GM21529 (cell line): ENCODE data around the gene GFRA3.
"Not testable (repeated sequence)": the region's sequence is repeated elsewhere in the genome, so short reads cannot be mapped to it uniquely, and the experiment has no call there.

Experiments
- ATAC-seq: cut with Tn5 transposase; IDR thresholded peaks from one replicate; pipeline ENCODE4 v1.9.1; 2021; ENCODE audit not compliant: unreplicated experiment

The GFRA3 gene

DNA sequence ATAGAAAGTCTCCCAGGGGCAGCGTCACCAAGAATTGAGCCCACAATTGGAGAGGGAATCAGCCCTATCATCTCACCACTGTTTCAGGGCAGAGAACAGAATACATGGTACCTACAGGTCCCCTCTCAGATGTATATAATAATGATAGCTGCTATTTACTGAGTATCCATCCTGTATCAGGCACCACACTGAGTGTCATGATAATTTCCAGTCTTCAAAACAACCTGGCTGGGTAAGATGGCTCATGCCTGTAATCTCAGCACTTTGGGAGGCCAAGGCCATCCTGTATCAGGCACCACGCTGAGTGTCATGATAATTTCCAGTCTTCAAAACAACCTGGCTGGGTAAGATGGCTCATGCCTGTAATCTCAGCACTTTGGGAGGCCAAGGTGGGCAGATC is 26.6 kb downstream of the GFRA3 start:
- ATAC-seq, result not testable (repeated sequence)

DNA sequence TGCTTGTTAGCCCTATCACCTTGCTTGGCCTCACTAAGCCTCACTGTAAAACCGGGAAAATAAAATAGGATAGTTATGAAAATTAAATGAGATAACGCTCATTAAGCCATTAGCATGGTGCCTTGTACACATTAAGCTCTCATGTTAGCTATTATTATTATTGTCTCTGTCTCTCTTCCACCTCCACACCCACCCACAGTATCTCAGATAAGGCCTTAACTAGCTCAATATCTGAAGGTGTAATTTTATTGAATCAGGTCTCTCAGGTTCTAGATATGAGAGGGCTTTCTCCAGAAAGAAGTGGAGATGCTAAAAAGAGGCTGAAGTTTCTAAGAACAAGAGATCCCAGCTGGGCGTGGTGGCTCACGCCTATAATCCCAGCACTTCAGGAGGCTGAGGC is 27.6 kb downstream of the GFRA3 start:
- no peak for ATAC-seq

GRCh38 chr5:138246334-138246733 is 28.1 kb downstream of the GFRA3 start:
- no peak for ATAC-seq

- no peak for ATAC-seq
Measured at GRCh38 chr5:138245717-138246116, 28.7 kb downstream of the GFRA3 start.

DNA sequence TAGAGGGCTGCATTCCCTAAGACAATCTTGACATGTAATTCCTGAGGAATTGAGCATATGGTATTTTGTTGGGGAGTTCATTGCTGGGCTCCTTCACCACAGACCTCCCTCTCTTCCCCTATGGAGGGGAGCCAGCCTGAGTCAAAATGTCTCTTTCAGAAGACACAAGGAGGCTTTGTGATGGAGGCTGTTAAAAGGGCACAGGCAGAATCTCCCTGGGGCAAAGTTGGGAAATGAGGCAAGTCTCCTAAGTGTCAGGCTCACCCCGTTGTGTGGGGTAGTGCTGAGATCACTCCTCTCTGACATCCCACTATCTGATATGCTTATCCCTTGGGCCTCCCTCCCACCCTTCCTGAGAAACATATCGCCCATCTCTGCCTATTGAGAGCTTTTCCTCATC is 30.6 kb downstream of the GFRA3 start:
- ATAC-seq, result no peak

GRCh38 chr5:138241688-138242571 is 32.5 kb downstream of the GFRA3 start:
- ATAC-seq, result no peak

DNA sequence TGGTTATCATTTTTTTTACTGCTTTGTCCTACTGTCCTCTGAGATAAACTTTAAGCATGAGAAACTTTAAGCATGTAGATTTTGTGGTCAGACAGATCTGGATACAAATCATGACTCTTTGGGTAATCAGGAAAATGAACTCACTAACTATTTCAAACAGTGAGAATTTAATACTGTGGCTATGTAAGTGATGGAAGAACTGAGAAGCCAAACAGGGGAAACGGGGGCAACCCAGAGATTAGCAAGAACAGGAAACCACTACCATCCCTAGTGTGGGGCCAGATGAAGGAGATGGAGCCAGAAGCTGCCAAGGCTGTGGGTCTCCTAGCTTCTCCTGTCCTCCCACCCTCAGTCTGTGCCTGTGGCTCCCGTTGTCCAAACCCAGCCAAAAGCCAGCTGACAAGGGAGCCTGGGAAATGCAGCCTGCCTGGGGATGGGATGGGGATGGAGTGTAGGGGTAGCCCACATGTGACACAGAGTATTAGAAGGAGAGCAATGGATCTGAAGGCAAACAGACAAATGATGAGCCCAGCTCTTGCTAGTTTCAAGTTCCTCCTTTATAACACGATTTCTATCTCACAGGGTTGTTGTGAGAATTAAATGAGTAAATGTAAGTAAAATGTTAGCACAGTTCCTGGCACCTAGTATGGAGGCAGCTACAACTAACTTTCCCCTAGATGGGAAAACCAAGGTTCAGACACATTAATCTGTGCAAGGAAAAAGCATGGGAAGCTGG is 33.6 kb downstream of the GFRA3 start:
- ATAC-seq, result no peak

DNA sequence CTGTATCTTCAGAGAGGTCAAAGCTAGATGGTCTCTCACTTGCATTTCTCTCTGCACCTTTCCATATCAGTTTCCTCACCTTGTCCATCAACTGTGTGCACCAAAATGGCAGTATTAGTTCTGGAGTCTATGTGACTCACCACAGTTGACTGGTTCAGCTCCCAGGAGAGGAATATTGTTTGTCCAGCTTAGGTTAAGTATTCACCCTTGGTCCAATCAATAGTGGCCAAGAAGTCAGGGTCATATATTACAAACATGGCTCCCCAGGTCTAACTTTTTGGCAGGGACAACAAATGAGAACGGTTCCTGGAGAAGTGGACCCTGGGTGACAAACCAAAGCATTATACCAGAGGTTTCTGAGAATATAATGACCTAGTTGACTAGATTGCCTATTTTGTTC is 36.4 kb downstream of the GFRA3 start:
- ATAC-seq, result no peak

GRCh38 chr5:138234651-138235050 is 39.8 kb downstream of the GFRA3 start:
- no peak for ATAC-seq

- ATAC-seq, result no peak
Measured at GRCh38 chr5:138233280-138233679, 41.1 kb downstream of the GFRA3 start.

- ATAC-seq, result no peak
Measured at GRCh38 chr5:138230981-138231589, 43.3 kb downstream of the GFRA3 start.

- no peak for ATAC-seq
Measured at GRCh38 chr5:138230261-138230660, 44.2 kb downstream of the GFRA3 start.

- no peak for ATAC-seq
Measured at GRCh38 chr5:138229387-138229786, 45.0 kb downstream of the GFRA3 start.

GRCh38 chr5:138226910-138227309 is 47.5 kb downstream of the GFRA3 start:
- ATAC-seq, result no peak

DNA sequence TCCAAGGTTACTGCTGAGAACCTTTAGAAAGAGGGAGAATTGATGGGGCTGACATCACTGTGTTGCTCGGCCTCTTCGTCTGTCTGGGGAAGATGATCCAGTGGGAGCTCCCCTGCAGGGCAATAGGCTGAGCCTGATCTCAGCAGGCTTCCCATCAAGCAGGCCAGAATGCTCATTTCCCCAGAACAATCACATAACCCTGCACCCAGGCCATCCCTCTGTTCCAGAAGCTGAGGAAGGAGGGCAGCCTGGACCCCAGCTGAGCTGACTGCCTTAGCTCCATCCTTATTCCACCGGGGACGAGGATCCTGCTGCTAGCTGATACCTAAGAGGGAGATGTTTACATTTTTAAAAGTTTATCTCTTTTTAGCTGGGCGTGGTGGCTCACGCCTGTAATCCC is 49.7 kb downstream of the GFRA3 start:
- no peak for ATAC-seq

DNA sequence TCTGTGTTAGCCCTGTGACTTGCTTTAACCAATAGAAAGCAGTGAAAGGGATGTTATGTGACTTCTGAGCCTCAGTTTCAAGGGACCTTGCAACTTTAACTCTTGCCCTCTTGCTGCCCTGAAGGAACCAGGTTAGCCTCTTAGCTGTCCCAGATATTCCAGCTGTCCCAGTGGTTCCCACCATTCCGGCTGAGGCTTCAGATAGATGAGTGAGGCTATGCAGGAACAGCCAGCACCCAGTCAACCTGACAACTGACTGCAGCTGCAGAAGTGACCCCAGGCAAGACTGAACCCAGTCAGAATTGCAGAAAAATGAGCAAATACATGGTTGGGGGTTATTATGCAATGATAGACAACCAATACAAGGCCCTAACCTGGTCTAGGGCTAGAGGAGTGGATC is 50.9 kb downstream of the GFRA3 start:
- ATAC-seq, result no peak

- no peak for ATAC-seq
Measured at GRCh38 chr5:138216799-138217198, 57.6 kb downstream of the GFRA3 start.

DNA sequence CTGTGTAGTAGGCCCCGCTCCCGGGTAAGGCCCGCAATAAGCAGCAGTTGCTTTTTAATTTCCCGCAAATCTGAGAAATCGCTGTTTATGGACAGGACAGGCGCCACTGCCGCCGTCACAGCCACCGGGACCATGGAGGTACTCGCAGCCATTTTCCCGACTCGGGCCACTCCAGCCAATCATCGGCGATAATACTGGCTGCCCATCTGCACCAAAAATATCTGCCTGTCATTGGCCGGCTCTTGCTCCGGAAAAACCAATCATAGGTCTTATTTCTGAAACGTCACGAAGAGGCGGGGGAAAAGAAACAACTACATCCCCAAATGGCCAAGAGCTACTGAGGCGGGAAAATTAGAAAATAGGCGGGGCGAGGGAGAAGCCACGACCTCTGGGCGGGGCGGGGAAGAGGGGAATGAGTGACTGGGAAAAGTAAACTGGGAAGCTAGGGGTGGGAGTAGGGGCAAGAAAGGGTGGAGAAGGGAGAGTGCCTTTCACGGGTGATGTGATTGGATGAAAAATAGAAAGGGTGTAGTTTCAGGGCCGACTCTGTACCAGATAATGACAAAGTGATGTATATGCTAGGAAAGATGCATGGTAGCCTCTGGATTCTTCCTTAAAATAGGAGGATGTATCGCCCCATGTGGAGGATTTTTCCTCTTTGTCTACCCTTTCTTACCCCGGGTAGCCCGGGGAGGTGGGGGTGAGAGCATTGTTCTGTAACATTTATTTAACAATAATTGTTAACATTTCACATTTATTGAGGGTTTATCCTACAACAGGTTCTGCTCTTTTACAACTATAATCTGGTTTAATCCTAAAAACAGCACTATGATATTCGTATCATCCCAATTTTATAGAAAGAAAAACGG is 61.0 kb downstream of the GFRA3 start, which contains the start of gene CDC23:
Gene CDC23, minus strand, starts transcription at position 163 of the 869 bp plus-strand sequence. Its CDS starts 11 bp downstream, at position 152.
- ATAC-seq, result peak; percentile 98

DNA sequence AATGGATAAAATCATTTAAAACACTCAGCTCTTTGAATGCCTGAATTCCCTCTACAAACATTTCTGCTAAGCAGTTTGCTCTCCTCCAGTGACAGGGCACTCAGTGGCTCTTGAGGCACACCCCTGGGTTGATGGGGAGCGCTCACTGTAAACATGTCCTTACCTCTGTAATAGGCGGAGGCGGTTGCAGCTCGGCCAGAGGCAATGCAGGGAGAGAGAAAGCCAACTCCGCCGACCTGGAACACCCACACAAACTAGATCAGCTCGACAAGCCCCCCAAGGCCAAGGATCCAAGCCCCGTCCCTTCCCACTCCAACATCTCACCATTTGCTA is 61.6 kb downstream of the GFRA3 start:
- ATAC-seq, result peak; percentile 3

GRCh38 chr5:138210985-138211384 is 63.4 kb downstream of the GFRA3 start:
- no peak for ATAC-seq
